CD4-positive, alpha-beta memory T cell (primary cell): ENCODE measurements around the gene PRAC1. TPM values are rescaled to one million over a fixed set of nuclear protein-coding genes. Genes with fewer than 3 reads are reported as not detected.

Experiments
- CTCF ChIA-PET: fragments of 350-600 bp; sonication (Branson Sonifier 250); formaldehyde crosslinking; loops from one replicate; lab custom pipeline; 2021; ENCODE audit warnings: inconsistent platforms; ENCODE audit not compliant: partially characterized antibody; lab: Charles Lee
- POLR2A ChIA-PET: fragments of 350-600 bp; sonication (Branson Sonifier 250); formaldehyde crosslinking; loops from one replicate; lab custom pipeline; 2021; ENCODE audit not compliant: partially characterized antibody; lab: Charles Lee
- DNase-seq, 5 donors: peaks; one replicate each; pipeline versions ENCODE4 v3.0.0 to v3.0.0-alpha.2; 2020 to 2022; ENCODE audit warnings: mixed read lengths in 1 of 5
- H3K27ac ChIP-seq: one replicate; pipeline ENCODE4 v1.7.0; 2013; ENCODE audit warnings: low read depth, low read length
- H3K27me3 ChIP-seq: 2 replicates; pipeline ENCODE4 v1.7.0; 2013; ENCODE audit warnings: mild to moderate bottlenecking, low read length, moderate library complexity; ENCODE audit not compliant: insufficient read depth
- H3K36me3 ChIP-seq: 2 replicates; pipeline ENCODE4 v1.7.0; 2013; ENCODE audit warnings: mild to moderate bottlenecking, low read length, moderate library complexity; ENCODE audit not compliant: insufficient read depth
- H3K4me1 ChIP-seq: 2 replicates; pipeline ENCODE4 v1.7.0; 2013; ENCODE audit warnings: mild to moderate bottlenecking, low read length, moderate library complexity; ENCODE audit not compliant: insufficient read depth
- H3K4me3 ChIP-seq, 2 donors: one replicate each; pipeline ENCODE4 v1.7.0; 2013; ENCODE audit warnings: low read length in 2 of 2, mild to moderate bottlenecking in 1 of 2
- H3K9me3 ChIP-seq, 2 donors: one replicate each; pipeline ENCODE4 v1.7.0; 2013; ENCODE audit warnings: low read length in 2 of 2, control low read depth in 1 of 2; ENCODE audit not compliant: control insufficient read depth in 1 of 2
- H3K27ac Mint-ChIP-seq, 7 donors: one replicate each; pipeline ENCODE4 v1.8.0; 2020 to 2021; ENCODE audit warnings: mixed read lengths in 7 of 7, mild to moderate bottlenecking in 6 of 7, inconsistent platforms in 3 of 7, moderate library complexity in 3 of 7
- H3K27me3 Mint-ChIP-seq, 2 donors: one replicate each; pipeline ENCODE4 v1.8.0; 2020 to 2021; ENCODE audit warnings: mixed read lengths in 2 of 2
- H3K36me3 Mint-ChIP-seq, 2 donors: one replicate each; pipeline ENCODE4 v1.8.0; 2020 to 2021; ENCODE audit warnings: mixed read lengths in 2 of 2, inconsistent platforms in 1 of 2, mild to moderate bottlenecking in 1 of 2
- H3K4me1 Mint-ChIP-seq, 4 donors: one replicate each; pipeline ENCODE4 v1.8.0; 2020 to 2021; ENCODE audit warnings: mixed read lengths in 4 of 4, mild to moderate bottlenecking in 1 of 4
- H3K4me3 Mint-ChIP-seq, 8 donors: one replicate each; pipeline ENCODE4 v1.8.0; 2020 to 2021; ENCODE audit warnings: mixed read lengths in 8 of 8, mild to moderate bottlenecking in 7 of 8, moderate library complexity in 6 of 8, inconsistent platforms in 3 of 8
- H3K9me3 Mint-ChIP-seq, 8 donors: one replicate each; pipeline ENCODE4 v1.8.0; 2020 to 2021; ENCODE audit warnings: mixed read lengths in 8 of 8, mild to moderate bottlenecking in 5 of 8, inconsistent platforms in 3 of 8, moderate library complexity in 1 of 8
- intact Hi-C: fragments of 100-400 bp; cut with micrococcal nuclease; formaldehyde crosslinking; loops from one replicate; pipeline ENCODE4 v1.15.1; 2023
- polyA plus RNA-seq, 2 donors: library from polyadenylated mRNA; unstranded; fragments of 300-500 nt; fragmentation: Illumina TruSeq; gene quantifications; one replicate each; pipeline ENCODE4 v1.2.3, GENCODE V29; 2021
- total RNA-seq, 2 experiments: library from RNA; stranded (reverse); gene quantifications; one replicate each; pipeline ENCODE4 v1.2.3, GENCODE V29; 2021

The PRAC1 gene
- total and polyA plus RNA-seq, 4 experiments from 2014 or later = not detected

DNA sequence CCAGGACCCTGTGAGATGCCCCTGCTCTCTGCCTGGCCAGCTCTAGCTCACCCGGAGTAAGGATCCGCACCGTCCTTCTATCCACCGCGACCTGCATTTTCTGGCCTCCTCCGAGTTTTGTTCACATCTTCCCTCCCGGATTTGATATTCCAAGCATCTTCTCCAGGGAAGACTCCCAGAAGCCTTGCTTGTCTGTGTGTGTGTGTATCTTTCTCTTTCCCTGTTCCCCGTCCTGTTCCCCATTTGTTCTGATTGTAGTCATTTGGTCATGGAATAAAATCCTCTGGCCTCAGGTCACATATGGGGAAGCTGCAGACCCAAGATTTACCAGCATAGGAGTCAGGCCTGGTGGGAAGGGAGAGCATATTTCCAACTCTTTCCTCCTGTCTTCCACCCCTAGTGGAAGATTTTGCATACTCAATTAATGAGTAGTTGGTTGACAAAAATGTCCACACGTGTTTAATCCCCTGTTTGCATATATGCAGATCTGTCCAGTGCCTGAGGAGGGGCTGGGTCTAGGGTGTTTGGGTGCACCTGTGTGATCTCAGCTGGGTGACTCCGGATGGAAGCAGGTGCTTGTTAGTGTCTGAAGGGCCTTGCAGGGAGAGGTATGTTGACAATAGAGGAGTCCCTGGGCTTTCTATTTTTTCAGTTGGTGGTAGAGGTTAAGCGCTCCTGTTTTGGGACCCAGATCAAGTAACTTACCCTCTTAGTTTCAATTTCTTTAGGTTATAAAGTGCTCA is 1.9 kb downstream of the PRAC1 start:
- intact Hi-C loops = no loop called here
- CTCF ChIA-PET = no interaction called here
- H3K4me3 ChIP-seq = no peak overlapping the region
- H3K4me1 ChIP-seq = peaks cover 40% of the 10 kb centered on the region
- no peaks in the 10 kb centered on the region for H3K9me3 ChIP-seq
- DNase-seq = no peak
- peaks cover 20 to 65% (median 34%) of the 10 kb centered on the region in 4 donors for H3K4me1 Mint-ChIP-seq
- no peak overlapping the region for H3K27ac ChIP-seq
- H3K36me3 Mint-ChIP-seq = peaks cover 0 to 2% of the 10 kb centered on the region in 2 donors
- H3K36me3 ChIP-seq = no peaks in the 10 kb centered on the region
- H3K4me3 Mint-ChIP-seq = peak overlapping the region in 5 of 8 donors; percentile 22 to 65 (median 45)
- POLR2A ChIA-PET = interaction anchor here (0.9 kb wide), 1 partner anchor 32 kb away, joined by 3 read pairs; no protein-coding TSS in a partner anchor
- H3K27me3 ChIP-seq = peaks cover 83% of the 10 kb centered on the region
- H3K27ac Mint-ChIP-seq = peak overlapping the region in 3 of 7 donors; percentile 28 to 84 (median 73)
- peaks cover 0 to 36% (median 6%) of the 10 kb centered on the region in 8 donors for H3K9me3 Mint-ChIP-seq
- H3K27me3 Mint-ChIP-seq = peaks cover 75 to 79% of the 10 kb centered on the region in 2 donors

GRCh38 chr17:48719642-48720265 is 2.6 kb downstream of the PRAC1 start:
- no peaks in the 10 kb centered on the region for H3K9me3 ChIP-seq
- Mint-ChIP-seq H3K36me3 (peaks cover 0 to 2% of the 10 kb centered on the region in 2 donors), H3K27me3 (peaks cover 74 to 75% of the 10 kb centered on the region in 2 donors), H3K27ac (peak overlapping the region in 3 of 7 donors; percentile 24 to 93 (median 73)), H3K9me3 (peaks cover 0 to 33% (median 6%) of the 10 kb centered on the region in 8 donors), H3K4me3 (peak overlapping the region in 5 of 8 donors; percentile 25 to 69 (median 39)), H3K4me1 (peaks cover 18 to 58% (median 28%) of the 10 kb centered on the region in 4 donors)
- no peak overlapping the region for H3K27ac ChIP-seq
- peaks cover 80% of the 10 kb centered on the region for H3K27me3 ChIP-seq
- no peak for DNase-seq
- ChIA-PET CTCF (no interaction called here), POLR2A (interaction anchor here (0.9 kb wide), 1 partner anchor 32 kb away, joined by 3 read pairs; no protein-coding TSS in a partner anchor)
- no peak overlapping the region for H3K4me3 ChIP-seq
- intact Hi-C loops = loop anchor here (5.0 kb wide), 1 partner anchor 33 kb away; no protein-coding TSS in a partner anchor
- H3K4me1 ChIP-seq = peaks cover 34% of the 10 kb centered on the region
- no peaks in the 10 kb centered on the region for H3K36me3 ChIP-seq

GRCh38 chr17:48718761-48719641 is 3.3 kb downstream of the PRAC1 start:
- no peaks in the 10 kb centered on the region for H3K9me3 ChIP-seq
- no peaks in the 10 kb centered on the region for H3K36me3 ChIP-seq
- peaks cover 27% of the 10 kb centered on the region for H3K4me1 ChIP-seq
- intact Hi-C loops = loop anchor here (5.0 kb wide), 1 partner anchor 33 kb away; no protein-coding TSS in a partner anchor
- H3K4me1 Mint-ChIP-seq = peaks cover 12 to 50% (median 22%) of the 10 kb centered on the region in 4 donors
- peaks cover 74% of the 10 kb centered on the region for H3K27me3 ChIP-seq
- CTCF ChIA-PET = interaction anchor here (1.9 kb wide), 1 partner anchor 41 kb away, joined by 5 read pairs; no protein-coding TSS in a partner anchor
- DNase-seq = peak in 1 of 5 donors; percentile 30
- peak overlapping the region; percentile 20 to 69 (median 50) for H3K4me3 Mint-ChIP-seq
- no peak overlapping the region for H3K27ac ChIP-seq
- no peak overlapping the region for H3K4me3 ChIP-seq
- H3K27me3 Mint-ChIP-seq = peaks cover 68 to 75% of the 10 kb centered on the region in 2 donors
- H3K27ac Mint-ChIP-seq = peak overlapping the region in 6 of 7 donors; percentile 30 to 93 (median 72)
- peaks cover 0 to 28% (median 6%) of the 10 kb centered on the region in 8 donors for H3K9me3 Mint-ChIP-seq
- H3K36me3 Mint-ChIP-seq = peaks cover 0 to 2% of the 10 kb centered on the region in 2 donors
- POLR2A ChIA-PET = interaction anchor here (0.6 to 2.0 kb wide), 4 partner anchors 10 to 165 kb away, joined by 3 to 7 read pairs (median 3); partner anchors contain the start of gene HOXB13

GRCh38 chr17:48718227-48718760 is 4.0 kb downstream of the PRAC1 start:
- H3K4me1 Mint-ChIP-seq = peaks cover 7 to 43% (median 17%) of the 10 kb centered on the region in 4 donors
- peak overlapping the region; percentile 7 to 69 (median 32) for H3K4me3 Mint-ChIP-seq
- POLR2A ChIA-PET = interaction anchor here (0.6 to 2.0 kb wide), 4 partner anchors 11 to 165 kb away, joined by 3 to 7 read pairs (median 3); partner anchors contain the start of gene HOXB13
- DNase-seq = no peak
- peaks cover 0 to 2% of the 10 kb centered on the region in 2 donors for H3K36me3 Mint-ChIP-seq
- no peak overlapping the region for H3K4me3 ChIP-seq
- H3K27ac Mint-ChIP-seq = peak overlapping the region in 4 of 7 donors; percentile 30 to 93 (median 69)
- intact Hi-C loops = loop anchor here (5.0 kb wide), 1 partner anchor 34 kb away; no protein-coding TSS in a partner anchor
- no peaks in the 10 kb centered on the region for H3K36me3 ChIP-seq
- no peak overlapping the region for H3K27ac ChIP-seq
- peaks cover 0 to 25% (median 6%) of the 10 kb centered on the region in 8 donors for H3K9me3 Mint-ChIP-seq
- peaks cover 65 to 72% of the 10 kb centered on the region in 2 donors for H3K27me3 Mint-ChIP-seq
- no peaks in the 10 kb centered on the region for H3K9me3 ChIP-seq
- H3K4me1 ChIP-seq = peaks cover 20% of the 10 kb centered on the region
- CTCF ChIA-PET = interaction anchor here (1.9 kb wide), 1 partner anchor 40 kb away, joined by 5 read pairs; no protein-coding TSS in a partner anchor
- H3K27me3 ChIP-seq = peaks cover 67% of the 10 kb centered on the region

DNA sequence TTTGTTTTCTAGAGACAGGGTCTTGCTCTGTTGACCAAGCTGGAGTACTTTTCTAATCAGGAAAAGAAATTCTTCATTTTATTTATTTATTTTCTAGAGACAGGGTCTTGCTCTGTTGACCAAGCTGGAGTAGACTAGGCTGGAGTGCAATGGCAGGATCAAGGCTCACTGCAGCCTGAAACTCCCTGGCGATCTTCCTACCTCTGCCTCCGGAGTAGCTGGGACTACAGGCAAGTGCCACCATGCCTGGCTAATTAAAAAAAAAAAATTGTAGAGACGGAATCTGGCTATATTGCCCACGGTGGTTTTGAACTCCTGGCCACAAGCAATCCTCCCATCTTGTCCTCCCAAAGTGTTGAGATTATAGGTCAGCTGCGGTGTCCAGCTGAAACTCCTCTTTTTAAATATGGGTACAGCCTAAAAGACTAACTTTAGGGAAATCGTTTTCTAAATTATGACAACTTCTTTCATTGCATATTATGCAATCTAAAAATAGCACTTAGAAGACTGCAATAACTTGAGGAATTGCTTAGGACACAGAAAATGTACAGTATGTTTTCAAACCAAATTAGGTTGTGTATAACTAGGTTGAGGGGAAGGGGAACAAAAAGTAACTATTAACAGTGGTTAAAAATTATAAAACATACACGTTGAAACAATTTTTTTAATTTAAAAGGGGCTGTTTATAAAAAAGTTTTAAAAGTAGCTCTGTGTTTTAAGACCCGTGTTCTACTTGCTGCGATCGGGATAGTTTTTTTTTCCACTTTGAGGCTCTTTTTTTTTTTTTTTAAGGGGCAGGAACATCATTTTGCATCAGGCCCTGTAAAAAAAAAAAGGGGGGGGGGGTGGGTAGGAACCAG is 4.7 kb downstream of the PRAC1 start:
- Histone ChIP-seq H3K4me1 (peaks cover 15% of the 10 kb centered on the region), H3K4me3 (no peak overlapping the region), H3K9me3 (no peaks in the 10 kb centered on the region), H3K27ac (no peak overlapping the region), H3K36me3 (no peaks in the 10 kb centered on the region), H3K27me3 (peaks cover 64% of the 10 kb centered on the region)
- peaks cover 0 to 2% of the 10 kb centered on the region in 2 donors for H3K36me3 Mint-ChIP-seq
- no peak for DNase-seq
- intact Hi-C loops = loop anchor here (5.0 kb wide), 1 partner anchor 35 kb away; no protein-coding TSS in a partner anchor
- ChIA-PET POLR2A (interaction anchor here (1.2 to 2.0 kb wide), 3 partner anchors 11 to 112 kb away, joined by 3 to 7 read pairs (median 3); partner anchors contain the start of gene HOXB13), CTCF (interaction anchor here (1.9 kb wide), 1 partner anchor 39 kb away, joined by 5 read pairs; no protein-coding TSS in a partner anchor)
- H3K4me1 Mint-ChIP-seq = peaks cover 7 to 36% (median 15%) of the 10 kb centered on the region in 4 donors
- peak overlapping the region in 2 of 8 donors; percentile 50 to 51 for H3K4me3 Mint-ChIP-seq
- H3K9me3 Mint-ChIP-seq = peaks cover 0 to 24% (median 6%) of the 10 kb centered on the region in 8 donors
- H3K27ac Mint-ChIP-seq = peak overlapping the region in 5 of 7 donors; percentile 65 to 83 (median 78)
- peaks cover 60 to 70% of the 10 kb centered on the region in 2 donors for H3K27me3 Mint-ChIP-seq
